ENCODE data around the gene COMT. TPM values are rescaled to one million over a fixed set of nuclear protein-coding genes. Genes with fewer than 3 reads are reported as not detected.

The COMT gene
- total RNA-seq, 4 donors from 2014 or later: 58.5 to 103 (median 85.3) TPM

GRCh38 chr22:19917389-19918138 lies 24.0 kb upstream of the COMT start:
- Histone ChIP-seq H3K9me3 (no peaks in the 10 kb centered on the region), H3K36me3 (peaks cover 0 to 45% (median 10%) of the 10 kb centered on the region in 4 donors), H3K27me3 (no peaks in the 10 kb centered on the region), H3K4me1 (no peaks in the 10 kb centered on the region), H3K27ac (no peak overlapping the region), H3K4me3 (no peak overlapping the region)
- intact Hi-C loops (cut with DNase I; ENCODE audit: low total_unique reads) (no loop called here), in situ Hi-C loops (cut with MboI; ENCODE audit: low pct_ligation_motif_present in 1 of 4, low pct_unique_long_range_greater_than_20kb in 1 of 4, low sequenced_read_pairs in 3 of 4) (no loop called here)
- WGBS, 2 donors (ENCODE audit: low coverage in 1 of 2): 97% methylated on average over 12 of the region's 12 CpGs; no CpG with 5 or more reads in 1 of the 2 donors
- DNase-seq: no peak
- TF ChIP-seq, protein P1, sequence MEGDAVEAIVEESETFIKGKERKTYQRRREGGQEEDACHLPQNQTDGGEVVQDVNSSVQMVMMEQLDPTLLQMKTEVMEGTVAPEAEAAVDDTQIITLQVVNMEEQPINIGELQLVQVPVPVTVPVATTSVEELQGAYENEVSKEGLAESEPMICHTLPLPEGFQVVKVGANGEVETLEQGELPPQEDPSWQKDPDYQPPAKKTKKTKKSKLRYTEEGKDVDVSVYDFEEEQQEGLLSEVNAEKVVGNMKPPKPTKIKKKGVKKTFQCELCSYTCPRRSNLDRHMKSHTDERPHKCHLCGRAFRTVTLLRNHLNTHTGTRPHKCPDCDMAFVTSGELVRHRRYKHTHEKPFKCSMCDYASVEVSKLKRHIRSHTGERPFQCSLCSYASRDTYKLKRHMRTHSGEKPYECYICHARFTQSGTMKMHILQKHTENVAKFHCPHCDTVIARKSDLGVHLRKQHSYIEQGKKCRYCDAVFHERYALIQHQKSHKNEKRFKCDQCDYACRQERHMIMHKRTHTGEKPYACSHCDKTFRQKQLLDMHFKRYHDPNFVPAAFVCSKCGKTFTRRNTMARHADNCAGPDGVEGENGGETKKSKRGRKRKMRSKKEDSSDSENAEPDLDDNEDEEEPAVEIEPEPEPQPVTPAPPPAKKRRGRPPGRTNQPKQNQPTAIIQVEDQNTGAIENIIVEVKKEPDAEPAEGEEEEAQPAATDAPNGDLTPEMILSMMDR (IDR thresholded peaks at IDR 0.05): no peak
- no peak for TF ChIP-seq POLR2AphosphoS5 (IDR thresholded peaks at IDR 0.05)
- TF ChIP-seq POLR2A (IDR thresholded peaks at IDR 0.05): no peak
- no peak for TF ChIP-seq EP300 (IDR thresholded peaks at IDR 0.05; ENCODE audit: low read depth)

DNA sequence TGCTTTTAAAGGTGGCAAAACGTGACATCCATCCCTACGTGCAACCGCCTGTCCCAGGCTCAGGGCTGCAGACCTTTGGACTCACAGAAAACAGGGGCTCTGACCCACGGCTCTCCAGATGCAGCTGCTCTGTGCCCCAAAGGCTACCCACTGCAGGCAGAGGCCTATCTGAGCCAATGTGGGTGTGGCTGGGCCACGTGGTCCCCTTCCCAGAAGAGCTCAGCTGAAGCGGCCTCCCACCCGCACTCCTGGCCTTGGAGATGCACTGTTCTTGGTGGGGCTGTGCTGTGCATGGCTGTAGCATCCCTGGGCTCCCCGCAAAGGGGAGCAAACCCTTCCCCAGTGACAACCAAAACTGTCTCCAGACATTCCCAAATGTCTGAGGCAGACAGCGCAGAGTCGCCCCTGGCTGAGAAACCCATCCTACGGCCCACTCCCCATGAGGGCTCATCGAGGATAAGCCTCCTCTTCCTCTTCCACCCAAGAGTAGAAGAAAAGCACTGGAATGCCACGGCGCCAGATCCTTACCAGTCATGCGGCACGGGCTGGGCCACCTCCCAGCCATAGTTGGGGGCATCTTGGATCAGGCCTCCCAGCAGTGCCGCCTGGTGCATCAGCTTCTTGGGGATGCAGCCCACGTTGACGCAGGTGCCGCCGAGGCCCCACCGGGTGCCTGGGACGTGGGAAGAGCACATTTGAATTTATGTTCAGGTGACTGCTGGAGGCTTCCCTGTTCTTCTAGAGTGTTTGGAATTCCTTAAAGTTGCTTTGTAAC lies 23.1 kb upstream of the COMT start:
- DNase-seq: no peak
- Histone ChIP-seq H3K27me3 (no peaks in the 10 kb centered on the region), H3K4me3 (no peak overlapping the region), H3K4me1 (no peaks in the 10 kb centered on the region), H3K36me3 (peaks cover 0 to 35% (median 10%) of the 10 kb centered on the region in 4 donors), H3K27ac (no peak overlapping the region), H3K9me3 (no peaks in the 10 kb centered on the region)
- intact Hi-C loops (cut with DNase I; ENCODE audit: low total_unique reads) (no loop called here), in situ Hi-C loops (cut with MboI; ENCODE audit: low pct_ligation_motif_present in 1 of 4, low pct_unique_long_range_greater_than_20kb in 1 of 4, low sequenced_read_pairs in 3 of 4) (no loop called here)
- WGBS, 2 donors (ENCODE audit: low coverage in 1 of 2): 80% methylated on average over 21 of the region's 23 CpGs; no CpG with 5 or more reads in 1 of the 2 donors
- TF ChIP-seq POLR2A (IDR thresholded peaks at IDR 0.05) (no peak), EP300 (IDR thresholded peaks at IDR 0.05; ENCODE audit: low read depth) (no peak), POLR2AphosphoS5 (IDR thresholded peaks at IDR 0.05) (no peak)
- TF ChIP-seq, protein P1 (IDR thresholded peaks at IDR 0.05): no peak

GRCh38 chr22:19919701-19920363 lies 21.7 kb upstream of the COMT start:
- Histone ChIP-seq H3K4me1 (no peaks in the 10 kb centered on the region), H3K36me3 (peaks cover 0 to 24% (median 6%) of the 10 kb centered on the region in 4 donors), H3K9me3 (no peaks in the 10 kb centered on the region), H3K4me3 (no peak overlapping the region), H3K27ac (no peak overlapping the region), H3K27me3 (no peaks in the 10 kb centered on the region)
- DNase-seq: no peak
- in situ Hi-C loops (cut with MboI; ENCODE audit: low pct_ligation_motif_present in 1 of 4, low pct_unique_long_range_greater_than_20kb in 1 of 4, low sequenced_read_pairs in 3 of 4) (no loop called here), intact Hi-C loops (cut with DNase I; ENCODE audit: low total_unique reads) (no loop called here)
- 97% methylated on average over 13 of the region's 13 CpGs; no CpG with 5 or more reads in 1 of the 2 donors for WGBS, 2 donors (ENCODE audit: low coverage in 1 of 2)
- no peak for TF ChIP-seq POLR2A (IDR thresholded peaks at IDR 0.05)
- TF ChIP-seq, protein P1 (IDR thresholded peaks at IDR 0.05): no peak
- TF ChIP-seq EP300 (IDR thresholded peaks at IDR 0.05; ENCODE audit: low read depth): no peak
- TF ChIP-seq POLR2AphosphoS5 (IDR thresholded peaks at IDR 0.05): no peak

DNA sequence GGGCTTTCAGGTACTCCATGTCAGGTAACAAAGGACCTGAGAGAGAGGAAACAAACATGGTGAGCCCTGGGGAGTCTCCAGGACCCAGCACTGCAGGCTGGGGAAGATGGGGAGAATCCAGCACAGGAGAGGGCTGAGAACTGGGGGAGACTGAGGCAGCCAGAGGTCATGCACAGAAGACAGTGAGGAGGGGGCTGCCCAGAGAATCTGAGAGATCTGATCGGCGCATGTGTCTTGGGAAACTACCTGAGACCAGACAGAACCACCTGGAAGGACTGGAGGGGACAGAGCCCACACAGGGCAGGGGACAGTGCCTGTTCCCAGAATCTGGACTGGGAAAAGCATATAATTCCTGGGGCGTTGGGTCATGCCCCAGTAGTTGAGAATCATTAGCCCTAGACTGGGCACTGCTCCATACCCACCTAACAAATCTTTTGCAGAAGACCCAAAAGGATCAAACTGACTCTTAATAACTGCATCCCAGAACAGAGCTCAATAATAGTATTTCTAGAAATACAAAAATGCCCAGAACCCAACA lies 20.0 kb upstream of the COMT start:
- no peak for DNase-seq
- no peaks in the 10 kb centered on the region for H3K4me1 ChIP-seq
- no peak overlapping the region for H3K27ac ChIP-seq
- peaks cover 0 to 12% (median 0%) of the 10 kb centered on the region in 4 donors for H3K36me3 ChIP-seq
- TF ChIP-seq, protein P1 (IDR thresholded peaks at IDR 0.05): no peak
- TF ChIP-seq POLR2A (IDR thresholded peaks at IDR 0.05): no peak
- no peak for TF ChIP-seq POLR2AphosphoS5 (IDR thresholded peaks at IDR 0.05)
- no peak for TF ChIP-seq EP300 (IDR thresholded peaks at IDR 0.05; ENCODE audit: low read depth)
- WGBS, 2 donors (ENCODE audit: low coverage in 1 of 2): 0 to 92% methylated on average over 1 to 3 of the region's 3 CpGs
- intact Hi-C loops (cut with DNase I; ENCODE audit: low total_unique reads) (no loop called here), in situ Hi-C loops (cut with MboI; ENCODE audit: low pct_ligation_motif_present in 1 of 4, low pct_unique_long_range_greater_than_20kb in 1 of 4, low sequenced_read_pairs in 3 of 4) (no loop called here)
- H3K4me3 ChIP-seq: no peak overlapping the region
- H3K27me3 ChIP-seq: no peaks in the 10 kb centered on the region
- H3K9me3 ChIP-seq: no peaks in the 10 kb centered on the region

Data from transverse colon (tissue), 4 donors.